Ovary (tissue), 3 donors: ENCODE results near the gene RB1.

Experiments
- POLR2A ChIP-seq: fragments of 450-650 bp; IDR thresholded peaks from one replicate; pipeline ENCODE4 v1.6.1; 2017; ENCODE audit warnings: antibody characterized with exemption, mild to moderate bottlenecking, moderate library complexity
- TF ChIP-seq, protein P1 (sequence below), 3 donors: fragments of 450-650 bp in 2 of 3; fragments of 200-600 bp in 1 of 3; IDR thresholded peaks; one replicate each; pipeline versions ENCODE4 v1.5.1 to v1.8.0; 2016 to 2022; ENCODE audit warnings: antibody characterized with exemption in 3 of 3, mild to moderate bottlenecking in 1 of 3
- donor health status: DM: no; HTN: no; CAD: no.

DNA sequence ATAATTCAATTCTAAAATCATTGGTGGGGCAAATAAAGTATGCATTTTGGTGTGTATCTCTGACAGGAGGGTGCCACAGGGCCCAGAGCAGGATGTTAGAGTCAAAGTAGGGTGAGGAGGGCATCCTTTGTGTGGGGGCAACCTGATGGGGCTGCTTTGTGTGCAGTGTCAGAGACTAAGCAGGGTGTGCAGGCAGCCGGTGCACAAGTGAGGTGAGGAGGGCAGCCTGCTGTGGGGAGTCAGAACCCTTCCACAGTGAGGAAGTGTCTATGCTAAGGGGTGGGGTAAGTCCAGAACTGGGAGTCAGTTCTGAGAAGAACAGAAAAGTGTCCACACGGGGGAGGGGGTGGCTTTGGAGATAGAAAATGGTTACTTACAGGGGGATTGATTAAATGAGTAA, 40.7 kb downstream of the RB1 start:
- TF ChIP-seq POLR2A = no peak
- TF ChIP-seq, protein P1, sequence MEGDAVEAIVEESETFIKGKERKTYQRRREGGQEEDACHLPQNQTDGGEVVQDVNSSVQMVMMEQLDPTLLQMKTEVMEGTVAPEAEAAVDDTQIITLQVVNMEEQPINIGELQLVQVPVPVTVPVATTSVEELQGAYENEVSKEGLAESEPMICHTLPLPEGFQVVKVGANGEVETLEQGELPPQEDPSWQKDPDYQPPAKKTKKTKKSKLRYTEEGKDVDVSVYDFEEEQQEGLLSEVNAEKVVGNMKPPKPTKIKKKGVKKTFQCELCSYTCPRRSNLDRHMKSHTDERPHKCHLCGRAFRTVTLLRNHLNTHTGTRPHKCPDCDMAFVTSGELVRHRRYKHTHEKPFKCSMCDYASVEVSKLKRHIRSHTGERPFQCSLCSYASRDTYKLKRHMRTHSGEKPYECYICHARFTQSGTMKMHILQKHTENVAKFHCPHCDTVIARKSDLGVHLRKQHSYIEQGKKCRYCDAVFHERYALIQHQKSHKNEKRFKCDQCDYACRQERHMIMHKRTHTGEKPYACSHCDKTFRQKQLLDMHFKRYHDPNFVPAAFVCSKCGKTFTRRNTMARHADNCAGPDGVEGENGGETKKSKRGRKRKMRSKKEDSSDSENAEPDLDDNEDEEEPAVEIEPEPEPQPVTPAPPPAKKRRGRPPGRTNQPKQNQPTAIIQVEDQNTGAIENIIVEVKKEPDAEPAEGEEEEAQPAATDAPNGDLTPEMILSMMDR (IDR thresholded peaks at IDR 0.05) = no peak
